CD4-positive, alpha-beta T cell treated with Interleukin-6 for 4 hours (primary cell): Measurements from ENCODE around the gene TMCO4.

Experiments
- DNase-seq: peaks from one replicate; pipeline ENCODE4 v3.0.0-alpha.2; 2020; ENCODE audit warnings: mixed read lengths

Gene TMCO4

DNA sequence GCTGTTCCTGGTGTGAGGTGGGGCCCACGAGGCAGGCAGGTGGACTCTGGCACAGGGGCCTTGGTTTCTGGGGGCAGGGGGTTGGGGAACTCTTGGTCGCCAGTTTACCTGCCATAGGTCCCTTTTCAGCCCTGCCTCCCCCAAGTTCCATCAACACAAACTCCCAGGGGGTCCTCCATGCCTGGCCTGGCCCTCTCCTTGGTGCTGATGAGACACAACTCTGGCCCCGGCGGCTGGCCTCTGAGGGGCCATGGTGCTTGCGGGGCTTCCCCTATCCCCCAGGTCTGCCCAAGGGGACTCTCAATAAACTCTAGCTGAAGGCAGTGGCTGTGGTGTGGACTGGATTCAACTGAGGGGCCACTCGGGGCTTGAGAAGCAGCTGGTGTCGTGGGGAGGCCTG, 119.1 kb downstream of the TMCO4 start:
- no peak for DNase-seq

DNA sequence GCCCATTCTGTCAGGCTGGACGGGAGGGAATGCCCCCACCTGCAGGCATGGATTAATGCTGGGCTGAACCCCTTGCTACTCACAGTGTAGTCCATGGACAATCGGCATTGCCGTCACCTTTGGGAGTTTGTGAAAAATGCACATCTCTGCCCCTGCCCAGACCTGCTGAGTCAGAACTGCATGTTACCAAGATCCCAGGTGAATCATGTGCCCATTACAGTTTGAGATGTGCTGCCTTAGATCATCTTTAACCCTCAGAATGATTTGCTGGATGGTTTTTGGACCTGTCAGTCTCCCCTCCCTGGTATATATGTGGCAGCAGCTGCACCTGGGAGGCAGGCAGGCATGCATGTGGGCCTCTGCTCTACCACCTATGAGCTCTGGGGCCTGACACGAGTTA, 120.0 kb downstream of the TMCO4 start:
- no peak for DNase-seq

DNA sequence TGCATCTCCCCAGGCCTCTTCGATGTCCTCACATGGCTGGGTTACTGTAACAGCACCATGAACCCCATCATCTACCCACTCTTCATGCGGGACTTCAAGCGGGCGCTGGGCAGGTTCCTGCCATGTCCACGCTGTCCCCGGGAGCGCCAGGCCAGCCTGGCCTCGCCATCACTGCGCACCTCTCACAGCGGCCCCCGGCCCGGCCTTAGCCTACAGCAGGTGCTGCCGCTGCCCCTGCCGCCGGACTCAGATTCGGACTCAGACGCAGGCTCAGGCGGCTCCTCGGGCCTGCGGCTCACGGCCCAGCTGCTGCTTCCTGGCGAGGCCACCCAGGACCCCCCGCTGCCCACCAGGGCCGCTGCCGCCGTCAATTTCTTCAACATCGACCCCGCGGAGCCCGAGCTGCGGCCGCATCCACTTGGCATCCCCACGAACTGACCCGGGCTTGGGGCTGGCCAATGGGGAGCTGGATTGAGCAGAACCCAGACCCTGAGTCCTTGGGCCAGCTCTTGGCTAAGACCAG, 120.7 kb downstream of the TMCO4 start:
- DNase-seq, result no peak

DNA sequence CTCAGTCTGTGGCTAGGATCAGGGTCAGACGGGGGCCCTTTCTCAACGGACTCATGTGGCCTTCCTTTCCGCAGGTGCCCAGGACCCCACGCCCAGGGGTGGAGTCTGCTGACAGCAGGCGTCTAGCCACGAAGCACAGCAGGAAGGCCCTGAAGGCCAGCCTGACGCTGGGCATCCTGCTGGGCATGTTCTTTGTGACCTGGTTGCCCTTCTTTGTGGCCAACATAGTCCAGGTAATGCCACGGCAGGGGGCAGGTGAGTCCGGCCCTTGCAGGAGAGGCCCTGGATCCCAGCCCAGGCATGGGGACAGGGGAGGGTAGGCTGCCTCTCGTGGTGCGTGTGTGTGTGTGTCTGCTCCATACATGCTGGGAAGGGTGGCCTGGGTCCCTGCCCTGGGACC, 121.2 kb downstream of the TMCO4 start:
- no peak for DNase-seq

DNA sequence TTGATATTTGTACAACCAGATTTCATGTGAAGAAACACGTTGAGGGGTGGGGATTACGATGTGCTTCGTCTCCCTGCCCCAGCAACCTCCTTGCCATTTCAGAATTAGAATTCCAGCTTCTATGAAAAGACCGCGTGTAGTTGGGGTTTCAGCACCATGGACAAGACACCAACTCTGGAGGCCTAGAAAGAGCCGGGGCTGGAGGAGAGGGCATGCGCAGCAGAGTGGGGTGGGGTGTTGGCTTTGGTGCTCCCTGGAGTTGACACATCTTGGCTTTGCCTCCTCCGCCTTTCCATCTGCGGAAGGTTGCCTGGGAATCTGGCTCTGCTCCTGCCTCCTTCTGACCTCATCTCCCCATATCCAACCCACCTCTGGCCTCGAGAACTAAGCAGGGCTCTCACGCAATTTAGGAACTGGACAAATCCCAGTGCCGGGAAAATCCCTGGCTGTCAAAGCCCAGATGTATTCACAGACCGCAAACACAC, 123.2 kb downstream of the TMCO4 start:
- peak; percentile 21 for DNase-seq

DNA sequence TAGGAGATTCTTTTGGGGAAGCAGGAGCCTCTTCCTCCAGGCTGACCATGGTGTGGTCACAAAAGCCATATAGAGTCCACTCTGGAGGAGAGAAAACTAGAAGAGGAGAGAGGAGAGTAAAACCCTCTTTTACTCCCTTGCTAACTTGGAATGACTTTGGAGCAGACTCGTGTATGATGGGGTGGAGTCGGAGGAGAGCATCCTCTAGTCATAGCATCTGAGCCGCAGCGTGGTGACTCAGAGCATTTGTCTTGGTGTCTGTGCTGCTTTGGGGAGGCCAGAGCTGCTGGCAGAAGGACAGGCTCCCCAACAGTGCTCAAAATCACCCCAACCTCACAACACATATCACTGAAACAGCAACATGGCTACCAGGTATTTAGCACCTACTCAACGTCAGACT, 123.9 kb downstream of the TMCO4 start:
- no peak for DNase-seq

DNA sequence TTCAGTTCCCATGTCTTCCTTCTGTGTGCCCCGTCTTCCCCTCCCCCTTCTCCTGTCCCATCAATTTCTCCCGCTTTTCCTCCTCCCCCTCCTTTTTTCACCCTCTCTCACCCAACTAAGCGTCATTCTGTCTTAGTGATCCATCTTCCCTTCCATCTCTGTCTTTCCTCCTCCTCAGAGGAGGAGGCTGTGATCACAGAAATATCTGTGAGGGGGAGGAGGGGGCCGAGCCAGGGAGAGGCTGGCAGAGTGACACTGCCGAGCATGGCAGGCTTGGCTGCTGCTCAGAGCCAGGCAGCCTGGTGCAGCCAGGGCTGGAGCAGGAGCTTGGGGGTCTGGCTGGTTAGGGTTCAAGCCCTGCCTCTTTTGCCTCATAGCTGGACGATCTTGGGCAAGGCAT, 127.5 kb downstream of the TMCO4 start:
- no peak for DNase-seq

DNA sequence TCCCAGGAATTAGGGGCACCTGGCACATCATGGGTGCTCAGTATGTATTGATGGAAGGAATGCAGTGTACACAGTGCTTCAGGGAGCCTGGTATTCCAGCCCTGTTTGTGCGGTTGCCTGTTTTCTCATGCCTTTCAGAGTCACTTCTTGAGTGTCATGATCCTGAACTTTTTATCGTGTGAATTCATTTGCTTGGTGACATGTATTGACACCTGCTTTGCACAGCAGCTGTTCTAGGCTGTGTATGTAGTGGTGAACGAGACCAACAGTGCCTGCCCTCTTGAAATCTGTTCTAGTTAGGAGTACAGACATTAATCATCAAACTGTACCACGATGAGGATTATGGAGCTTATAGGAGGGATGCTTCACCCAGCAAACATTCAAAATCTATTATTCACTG, 128.9 kb downstream of the TMCO4 start:
- DNase-seq, result no peak

DNA sequence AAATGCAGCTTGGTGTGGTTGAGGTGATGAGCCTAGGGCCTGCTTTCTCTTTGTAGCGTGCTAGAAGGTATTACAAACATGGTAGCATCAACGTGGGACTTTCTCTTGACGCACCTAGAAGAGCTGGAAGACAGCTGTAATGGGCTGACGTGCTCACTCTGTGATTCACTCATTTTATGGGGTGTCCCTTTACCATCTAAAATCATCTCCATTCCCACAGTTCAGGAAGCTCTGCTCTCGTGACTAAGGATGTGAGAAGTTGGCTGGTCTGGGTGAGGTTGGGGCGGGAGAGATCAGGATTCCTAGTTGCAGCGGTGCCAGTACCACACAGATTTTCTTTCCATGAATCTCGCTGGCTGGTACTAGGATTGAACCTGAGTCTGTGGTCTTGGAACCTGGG, 130.8 kb downstream of the TMCO4 start:
- no peak for DNase-seq

DNA sequence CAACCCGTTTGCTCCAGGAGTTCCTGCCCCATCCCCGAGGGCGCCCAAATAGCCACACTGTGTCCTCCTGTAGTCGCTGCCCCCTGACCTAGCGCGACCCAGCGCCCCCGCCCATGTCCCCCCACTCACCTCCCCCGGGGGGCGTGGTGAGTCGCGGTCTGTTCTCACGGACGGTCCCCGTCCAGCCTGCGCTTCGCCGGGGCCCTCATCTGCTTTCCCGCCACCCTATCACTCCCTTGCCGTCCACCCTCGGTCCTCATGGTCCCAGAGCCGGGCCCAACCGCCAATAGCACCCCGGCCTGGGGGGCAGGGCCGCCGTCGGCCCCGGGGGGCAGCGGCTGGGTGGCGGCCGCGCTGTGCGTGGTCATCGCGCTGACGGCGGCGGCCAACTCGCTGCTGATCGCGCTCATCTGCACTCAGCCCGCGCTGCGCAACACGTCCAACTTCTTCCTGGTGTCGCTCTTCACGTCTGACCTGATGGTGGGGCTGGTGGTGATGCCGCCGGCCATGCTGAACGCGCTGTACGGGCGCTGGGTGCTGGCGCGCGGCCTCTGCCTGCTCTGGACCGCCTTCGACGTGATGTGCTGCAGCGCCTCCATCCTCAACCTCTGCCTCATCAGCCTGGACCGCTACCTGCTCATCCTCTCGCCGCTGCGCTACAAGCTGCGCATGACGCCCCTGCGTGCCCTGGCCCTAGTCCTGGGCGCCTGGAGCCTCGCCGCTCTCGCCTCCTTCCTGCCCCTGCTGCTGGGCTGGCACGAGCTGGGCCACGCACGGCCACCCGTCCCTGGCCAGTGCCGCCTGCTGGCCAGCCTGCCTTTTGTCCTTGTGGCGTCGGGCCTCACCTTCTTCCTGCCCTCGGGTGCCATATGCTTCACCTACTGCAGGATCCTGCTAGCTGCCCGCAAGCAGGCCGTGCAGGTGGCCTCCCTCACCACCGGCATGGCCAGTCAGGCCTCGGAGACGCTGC, 133.9 kb downstream of the TMCO4 start:
- DNase-seq, result peak; percentile 19

DNA sequence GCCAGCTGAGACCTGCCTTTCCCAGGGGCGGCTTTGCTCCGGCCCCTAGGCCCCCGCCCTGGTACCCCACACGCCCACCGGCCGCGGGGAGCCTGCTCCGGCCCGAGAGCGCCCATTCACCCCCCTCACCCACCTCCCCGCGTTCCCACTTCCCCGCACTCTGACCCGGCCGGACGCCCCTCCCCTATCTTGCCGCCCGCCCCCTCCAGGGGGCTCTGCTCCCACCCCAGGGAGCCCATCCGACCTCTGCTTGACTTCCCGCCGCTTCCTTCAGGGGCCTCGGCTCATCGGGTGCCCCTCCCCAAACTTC, 134.6 kb downstream of the TMCO4 start:
- no peak for DNase-seq

DNA sequence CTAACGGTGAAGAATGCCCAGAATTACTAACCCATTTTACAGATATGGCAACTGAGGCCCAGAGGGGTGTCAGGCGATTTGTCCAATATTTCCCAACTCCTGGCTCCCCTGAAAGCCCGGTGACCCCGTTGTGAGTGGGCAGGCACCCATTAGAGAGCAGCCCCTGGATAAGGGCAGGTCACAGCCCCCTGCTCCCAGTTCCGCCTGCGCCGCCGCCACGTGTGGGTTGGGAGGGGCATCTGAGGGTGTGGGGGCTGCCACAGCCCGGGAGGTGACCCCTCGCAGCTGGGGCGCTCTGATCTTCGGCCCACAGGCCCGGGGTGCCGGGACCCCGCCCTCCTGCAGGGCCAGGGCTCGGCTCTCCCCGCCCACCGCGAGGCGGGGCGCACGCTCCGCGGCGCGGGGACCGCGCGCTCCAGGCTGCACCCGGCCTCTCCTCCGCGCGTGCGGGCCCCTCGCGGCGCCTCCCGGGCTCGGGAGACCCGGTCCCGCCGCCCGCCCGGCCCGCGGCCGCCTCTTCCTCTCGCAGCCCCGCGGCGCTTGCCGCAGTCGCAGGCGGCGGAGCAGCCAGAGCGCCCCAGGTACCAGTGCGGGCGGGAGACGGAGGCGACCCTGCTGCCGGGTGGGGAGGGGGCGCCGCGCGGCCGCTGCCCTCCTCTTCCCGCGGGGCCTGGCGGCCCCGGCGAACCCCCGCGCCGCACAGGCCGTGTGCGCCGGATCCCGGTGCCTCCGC, 135.1 kb downstream of the TMCO4 start, which contains the start of gene HTR6:
TSS of gene HTR6 (plus strand) at position 423 of the 733 bp plus-strand sequence. CDS start 879 bp downstream, outside the sequence.
- DNase-seq, result peak; percentile 60

DNA sequence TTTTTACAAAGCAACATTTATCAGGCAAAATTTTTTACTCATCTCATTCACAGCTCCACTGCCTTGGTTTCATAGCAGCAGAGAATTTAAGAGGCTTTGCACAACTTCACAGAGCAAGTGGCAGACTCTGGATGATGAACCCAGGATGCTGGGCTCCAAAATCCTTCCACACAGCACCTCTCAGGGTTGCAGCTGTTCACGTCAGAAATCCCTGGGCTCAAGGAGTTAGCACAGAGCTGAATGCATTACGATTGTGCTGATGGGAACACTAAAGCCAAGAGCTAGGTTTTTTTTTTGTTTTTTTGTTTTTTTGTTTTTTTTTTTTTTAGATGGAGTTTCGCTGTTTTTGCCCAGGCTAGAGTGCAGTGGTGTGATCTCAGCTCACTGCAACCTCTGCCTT, 137.4 kb downstream of the TMCO4 start:
- no peak for DNase-seq

DNA sequence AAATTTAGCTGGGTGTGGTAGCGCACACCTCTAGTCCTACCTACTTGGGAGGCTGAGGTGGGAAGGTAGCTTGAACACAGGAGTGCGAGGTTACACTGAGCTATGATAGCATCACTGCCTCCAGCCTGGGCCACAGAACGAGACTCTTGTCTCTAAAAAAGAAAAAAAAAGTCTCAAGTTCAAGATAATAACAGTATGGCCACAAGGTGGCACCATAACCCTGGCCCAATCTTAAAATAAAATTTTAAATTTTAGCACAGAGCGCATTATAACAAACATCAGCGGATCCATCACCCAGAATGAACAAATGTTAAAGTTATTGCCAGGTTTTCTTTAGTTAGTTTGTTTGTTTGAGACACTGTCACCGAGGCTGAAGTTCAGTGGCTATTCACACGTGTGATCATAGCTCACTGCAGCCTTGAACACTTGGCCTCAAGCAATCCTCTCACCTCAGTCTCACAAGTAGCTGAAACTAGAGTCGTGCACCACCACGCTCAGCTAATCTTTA, 137.9 kb downstream of the TMCO4 start:
- peak; percentile 62 for DNase-seq

DNA sequence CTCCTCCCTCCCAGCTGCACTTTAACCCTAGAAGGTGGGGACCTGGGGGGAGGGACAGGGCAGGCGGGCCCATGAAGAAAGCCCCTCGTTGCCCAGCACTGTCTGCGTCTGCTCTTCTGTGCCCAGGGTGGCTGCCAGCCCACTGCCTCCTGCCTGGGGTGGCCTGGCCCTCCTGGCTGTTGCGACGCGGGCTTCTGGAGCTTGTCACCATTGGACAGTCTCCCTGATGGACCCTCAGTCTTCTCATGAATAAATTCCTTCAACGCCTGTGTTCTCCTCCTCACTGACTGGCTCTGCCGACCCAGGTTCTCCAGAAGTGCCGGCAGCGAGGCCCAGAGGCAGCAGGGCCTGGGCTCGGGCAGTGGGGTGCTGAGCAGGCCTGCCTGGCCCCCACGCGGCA, 141.5 kb downstream of the TMCO4 start:
- DNase-seq, result no peak

DNA sequence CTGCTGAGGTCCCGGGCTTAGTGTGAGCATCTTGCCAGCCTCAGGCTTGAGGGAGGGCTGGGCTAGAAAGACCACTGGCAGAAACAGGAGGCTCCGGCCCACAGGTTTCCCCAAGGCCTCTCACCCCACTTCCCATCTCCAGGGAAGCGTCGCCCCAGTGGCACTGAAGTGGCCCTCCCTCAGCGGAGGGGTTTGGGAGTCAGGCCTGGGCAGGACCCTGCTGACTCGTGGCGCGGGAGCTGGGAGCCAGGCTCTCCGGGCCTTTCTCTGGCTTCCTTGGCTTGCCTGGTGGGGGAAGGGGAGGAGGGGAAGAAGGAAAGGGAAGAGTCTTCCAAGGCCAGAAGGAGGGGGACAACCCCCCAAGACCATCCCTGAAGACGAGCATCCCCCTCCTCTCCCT, 142.2 kb downstream of the TMCO4 start:
- DNase-seq, result no peak

DNA sequence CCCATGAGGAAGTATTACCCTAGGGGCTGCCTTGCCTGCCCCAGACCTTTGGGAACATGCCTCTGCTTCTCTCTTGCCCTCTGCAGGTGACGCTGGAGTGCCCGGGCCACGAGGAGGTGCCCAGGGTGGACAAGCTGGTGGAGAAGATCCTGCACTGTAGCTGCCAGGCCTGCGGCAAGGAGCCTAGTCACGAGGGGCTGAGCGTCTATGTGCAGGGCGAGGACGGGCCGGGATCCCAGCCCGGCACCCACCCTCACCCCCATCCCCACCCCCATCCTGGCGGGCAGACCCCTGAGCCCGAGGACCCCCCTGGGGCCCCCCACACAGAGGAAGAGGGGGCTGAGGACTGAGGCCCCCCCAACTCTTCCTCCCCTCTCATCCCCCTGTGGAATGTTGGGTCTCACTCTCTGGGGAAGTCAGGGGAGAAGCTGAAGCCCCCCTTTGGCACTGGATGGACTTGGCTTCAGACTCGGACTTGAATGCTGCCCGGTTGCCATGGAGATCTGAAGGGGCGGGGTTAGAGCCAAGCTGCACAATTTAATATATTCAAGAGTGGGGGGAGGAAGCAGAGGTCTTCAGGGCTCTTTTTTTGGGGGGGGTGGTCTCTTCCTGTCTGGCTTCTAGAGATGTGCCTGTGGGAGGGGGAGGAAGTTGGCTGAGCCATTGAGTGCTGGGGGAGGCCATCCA, 142.8 kb downstream of the TMCO4 start:
- DNase-seq, result no peak

DNA sequence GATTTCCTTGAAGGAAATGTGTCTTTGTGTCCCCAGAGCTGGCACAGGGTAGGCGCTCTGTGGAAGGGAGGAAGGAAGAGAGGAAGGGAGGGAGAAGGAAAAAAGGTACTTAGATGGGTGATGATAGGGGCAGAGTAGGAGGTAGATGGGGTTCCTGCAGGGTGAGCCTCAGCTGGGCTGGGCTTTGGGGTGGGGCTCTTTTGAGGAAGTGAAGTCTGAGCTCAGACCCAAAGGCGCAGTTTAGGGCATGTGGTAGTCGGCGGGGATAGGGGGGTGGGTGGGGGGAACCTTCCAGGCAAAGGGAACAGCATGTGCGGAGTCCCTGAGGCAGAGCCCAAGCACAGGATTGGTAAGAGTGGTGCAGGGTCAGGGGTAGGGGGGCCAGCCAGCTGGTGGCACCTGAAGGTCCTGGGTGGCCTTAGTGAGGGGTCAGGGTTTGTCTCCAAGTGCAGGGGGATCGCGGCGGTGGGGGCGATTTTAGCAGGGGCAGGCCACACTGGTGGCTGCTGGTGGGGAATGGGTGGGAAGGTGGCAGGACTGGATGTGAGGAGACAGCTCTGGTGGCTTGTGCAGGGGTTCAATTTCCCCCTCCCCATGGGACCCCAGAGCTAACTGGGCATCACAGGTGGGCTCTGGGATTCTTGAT, 143.5 kb downstream of the TMCO4 start:
- DNase-seq, result no peak

DNA sequence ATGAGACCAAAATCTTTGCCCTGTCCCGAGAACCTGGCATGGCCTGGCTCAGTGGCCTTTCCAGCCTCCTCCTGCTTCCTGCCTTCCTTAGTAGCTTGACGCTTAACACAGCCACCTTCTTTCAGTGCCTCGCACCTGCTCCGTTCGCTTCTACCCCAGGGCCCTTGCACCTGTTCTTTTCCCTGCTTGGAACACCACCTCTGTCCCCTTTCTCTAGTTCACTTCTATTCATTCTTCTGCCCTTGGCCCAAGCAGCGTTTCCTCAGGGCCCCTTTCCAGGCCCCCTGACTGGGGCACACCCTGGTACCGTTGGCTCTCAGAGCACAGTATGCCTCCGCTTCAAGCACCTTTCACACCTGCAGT, 144.0 kb downstream of the TMCO4 start:
- no peak for DNase-seq

DNA sequence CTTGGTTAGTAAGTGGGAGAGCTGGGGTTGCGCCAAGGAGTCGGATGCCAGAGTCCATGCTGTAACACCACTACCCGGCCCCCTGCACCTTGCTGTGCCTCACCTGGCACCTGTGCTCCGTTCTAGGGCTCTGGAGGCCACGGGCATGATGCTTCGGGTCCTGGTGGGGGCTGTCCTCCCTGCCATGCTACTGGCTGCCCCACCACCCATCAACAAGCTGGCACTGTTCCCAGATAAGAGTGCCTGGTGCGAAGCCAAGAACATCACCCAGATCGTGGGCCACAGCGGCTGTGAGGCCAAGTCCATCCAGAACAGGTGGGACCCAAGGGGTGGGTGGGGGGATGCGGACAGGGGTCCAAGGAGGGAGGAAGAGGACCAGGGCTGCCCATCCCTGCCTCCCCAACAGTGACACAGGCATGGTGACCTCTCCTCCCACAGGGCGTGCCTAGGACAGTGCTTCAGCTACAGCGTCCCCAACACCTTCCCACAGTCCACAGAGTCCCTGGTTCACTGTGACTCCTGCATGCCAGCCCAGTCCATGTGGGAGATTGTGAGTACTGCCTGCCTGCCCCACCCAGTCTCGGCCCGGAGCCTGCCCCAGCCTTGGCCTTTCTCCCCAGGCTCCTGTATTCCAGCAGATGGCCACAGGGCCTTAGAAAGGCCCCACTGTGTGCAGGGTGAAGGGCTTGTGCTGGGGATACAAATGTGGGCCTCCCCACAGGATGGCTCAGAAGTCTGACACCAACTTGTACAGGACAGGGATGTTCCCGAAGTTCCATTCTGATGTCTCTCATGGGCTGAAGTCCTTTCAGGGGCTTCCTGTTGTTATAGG, 144.6 kb downstream of the TMCO4 start:
- no peak for DNase-seq

DNA sequence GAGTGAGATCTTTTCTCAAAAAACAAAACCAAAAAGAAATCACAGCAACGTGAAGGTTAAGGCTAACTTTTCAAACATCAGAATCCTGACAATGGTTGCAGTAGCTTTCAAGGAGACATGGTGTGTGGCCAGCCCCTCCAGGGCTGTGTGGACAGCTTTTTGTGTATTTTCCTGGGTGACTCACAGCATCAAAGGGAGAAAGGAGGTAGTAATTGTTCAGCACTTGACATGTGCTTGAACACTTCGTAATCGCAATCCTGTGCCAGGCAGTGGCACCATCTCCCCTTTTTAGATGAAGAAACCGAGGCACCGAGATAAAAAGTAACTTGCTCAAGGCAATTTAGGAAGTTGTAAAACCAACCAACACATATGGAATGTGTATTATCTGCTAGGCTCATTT, 145.3 kb downstream of the TMCO4 start:
- no peak for DNase-seq
